Measurements from ENCODE around the gene ANAPC5. TPM values are rescaled to one million over a fixed set of nuclear protein-coding genes. Genes with fewer than 3 reads are reported as not detected.
A peak's percentile ranks its signal among the peaks of the same experiment; 100 is the strongest.

ANAPC5 gene
- total RNA-seq, 1 donor from 2014 or later: 58.8 TPM

- peak in 1 of 3 experiments; percentile 35 for TF ChIP-seq CTCF (IDR thresholded peaks at IDR 0.05)
- Histone ChIP-seq H3K36me3 (peaks cover 0 to 4% of the 10 kb centered on the region in 2 donors), H3K4me3 (peak within 1 kb of the TSS; percentile 89 to 99), H3K27me3 (no peaks in the 10 kb centered on the region), H3K27ac (peak within 1 kb of the TSS; percentile 65 to 83), H3K9me3 (no peaks in the 10 kb centered on the region), H3K4me1 (peaks cover 0 to 18% of the 10 kb centered on the region in 2 donors)
- intact Hi-C loops (cut with DNase I): loop anchor here (1.0 kb wide), 1 partner anchor 102 kb away; no protein-coding TSS in a partner anchor
- DNase-seq (ENCODE audit: low spot score in 2 of 2): peak; percentile 39 to 91
These were observed 55.4 kb downstream of the ANAPC5 start, which contains the start of gene CAMKK2 for GRCh38 chr12:121296618-121297434. Gene CAMKK2 (minus strand): TSS chr12:121296709. CDS start chr12:121274526, 22,183 bp downstream.

GRCh38 chr12:121295746-121296617 is 56.2 kb downstream of the ANAPC5 start:
- no peak for TF ChIP-seq CTCF (IDR thresholded peaks at IDR 0.05)
- H3K27ac ChIP-seq: peak overlapping the region; percentile 65 to 83
- H3K36me3 ChIP-seq: peaks cover 0 to 4% of the 10 kb centered on the region in 2 donors
- peak overlapping the region; percentile 89 to 99 for H3K4me3 ChIP-seq
- H3K9me3 ChIP-seq: no peaks in the 10 kb centered on the region
- peak in 1 of 2 donors; percentile 71 for DNase-seq (ENCODE audit: low spot score in 2 of 2)
- intact Hi-C loops (cut with DNase I): loop anchor here (1.0 kb wide), 1 partner anchor 103 kb away; no protein-coding TSS in a partner anchor
- peaks cover 0 to 18% of the 10 kb centered on the region in 2 donors for H3K4me1 ChIP-seq
- no peaks in the 10 kb centered on the region for H3K27me3 ChIP-seq

- H3K9me3 ChIP-seq: no peaks in the 10 kb centered on the region
- H3K36me3 ChIP-seq: peaks cover 0 to 4% of the 10 kb centered on the region in 2 donors
- TF ChIP-seq CTCF (IDR thresholded peaks at IDR 0.05): no peak
- H3K27me3 ChIP-seq: no peaks in the 10 kb centered on the region
- no peak overlapping the region for H3K27ac ChIP-seq
- DNase-seq (ENCODE audit: low spot score in 2 of 2): peak in 1 of 2 donors; percentile 54
- peaks cover 0 to 18% of the 10 kb centered on the region in 2 donors for H3K4me1 ChIP-seq
- H3K4me3 ChIP-seq: peak overlapping the region; percentile 89 to 99
- intact Hi-C loops (cut with DNase I): no loop called here
These were observed 57.0 kb downstream of the ANAPC5 start for GRCh38 chr12:121295116-121295745.

GRCh38 chr12:121294151-121294889 is 57.9 kb downstream of the ANAPC5 start:
- H3K4me1 ChIP-seq: peaks cover 3 to 26% of the 10 kb centered on the region in 2 donors
- peaks cover 0 to 4% of the 10 kb centered on the region in 2 donors for H3K36me3 ChIP-seq
- intact Hi-C loops (cut with DNase I): no loop called here

More at GRCh38 chr12:121294151-121294889, 57.9 kb downstream of the ANAPC5 start:
- Histone ChIP-seq H3K9me3 (no peaks in the 10 kb centered on the region), H3K4me3 (no peak overlapping the region), H3K27me3 (no peaks in the 10 kb centered on the region), H3K27ac (no peak overlapping the region)
- TF ChIP-seq CTCF (IDR thresholded peaks at IDR 0.05): no peak
- DNase-seq (ENCODE audit: low spot score in 2 of 2): no peak
